Astrocyte (in vitro differentiated cells and primary cell): ENCODE data around the gene C1QL1. TPM values are rescaled to one million over a fixed set of nuclear protein-coding genes. Genes with fewer than 3 reads are reported as not detected.
"Not testable (repeated sequence)": the region's sequence is repeated elsewhere in the genome, so short reads cannot be mapped to it uniquely, and the experiment has no call there.

Experiments
- DNase-seq: peaks from one replicate; pipeline ENCODE4 v3.0.0-alpha.2; 2010; ENCODE audit warnings: low read depth
- FAIRE-seq: peaks from 2 replicates; lab custom pipeline; 2011; peaks lifted over from hg19 to GRCh38; lab: Jason Lieb, UNC
- H2AFZ ChIP-seq: 2 replicates; pipeline ENCODE4 v1.6.0; 2012; ENCODE audit warnings: low read depth, low read length, inconsistent platforms
- H3K27ac ChIP-seq: 2 replicates; pipeline ENCODE4 v1.5.1; 2011; ENCODE audit warnings: low read depth, low read length, inconsistent platforms
- H3K27me3 ChIP-seq: 2 replicates; pipeline ENCODE4 v1.6.0; 2011; ENCODE audit warnings: low read length, inconsistent platforms; ENCODE audit not compliant: insufficient read depth
- H3K36me3 ChIP-seq: 2 replicates; pipeline ENCODE4 v1.5.1; 2011; ENCODE audit warnings: low read length, inconsistent platforms; ENCODE audit not compliant: insufficient read depth
- H3K4me1 ChIP-seq: 2 replicates; pipeline ENCODE4 v1.5.1; 2011; ENCODE audit warnings: low read length, inconsistent platforms; ENCODE audit not compliant: insufficient read depth
- H3K4me2 ChIP-seq: 2 replicates; pipeline ENCODE4 v1.6.0; 2012; ENCODE audit warnings: low read length, inconsistent platforms
- H3K4me3 ChIP-seq: 2 replicates; pipeline ENCODE4 v1.5.1; 2011; ENCODE audit warnings: low read depth, mild to moderate bottlenecking, low read length, inconsistent platforms; ENCODE audit not compliant: insufficient read depth
- H3K79me2 ChIP-seq: 2 replicates; pipeline ENCODE4 v1.6.0; 2012; ENCODE audit warnings: mild to moderate bottlenecking, low read length, inconsistent platforms; ENCODE audit not compliant: insufficient read depth
- H3K9ac ChIP-seq: 2 replicates; pipeline ENCODE4 v1.6.0; 2012; ENCODE audit warnings: mild to moderate bottlenecking, low read length, inconsistent platforms
- H3K9me3 ChIP-seq: 2 replicates; pipeline ENCODE4 v1.5.1; 2012; ENCODE audit warnings: low read depth, mild to moderate bottlenecking, low read length, inconsistent platforms; ENCODE audit not compliant: insufficient read depth
- H4K20me1 ChIP-seq: 2 replicates; pipeline ENCODE4 v1.6.0; 2012; ENCODE audit warnings: low read length, inconsistent platforms; ENCODE audit not compliant: insufficient read depth
- H3K27ac Mint-ChIP-seq: one replicate; pipeline ENCODE4 v1.8.0; 2021; ENCODE audit warnings: mild to moderate bottlenecking, mixed read lengths; ENCODE audit not compliant: unreplicated experiment
- H3K27me3 Mint-ChIP-seq: one replicate; pipeline ENCODE4 v1.8.0; 2021; ENCODE audit warnings: low read depth, mixed read lengths; ENCODE audit not compliant: unreplicated experiment
- H3K36me3 Mint-ChIP-seq: one replicate; pipeline ENCODE4 v1.8.0; 2021; ENCODE audit warnings: low read depth, mixed read lengths; ENCODE audit not compliant: unreplicated experiment
- H3K4me1 Mint-ChIP-seq: one replicate; pipeline ENCODE4 v1.8.0; 2021; ENCODE audit warnings: low read depth, mixed read lengths; ENCODE audit not compliant: unreplicated experiment
- H3K4me3 Mint-ChIP-seq: one replicate; pipeline ENCODE4 v1.8.0; 2021; ENCODE audit warnings: mild to moderate bottlenecking, moderate library complexity, mixed read lengths; ENCODE audit not compliant: unreplicated experiment
- H3K9me3 Mint-ChIP-seq: one replicate; pipeline ENCODE4 v1.8.0; 2021; ENCODE audit warnings: mild to moderate bottlenecking, mixed read lengths; ENCODE audit not compliant: unreplicated experiment
- CTCF ChIP-seq: IDR thresholded peaks from 2 replicates; pipeline ENCODE4 v1.5.1; 2011; ENCODE audit warnings: low read depth, mild to moderate bottlenecking, inconsistent platforms, low read length, moderate library complexity; ENCODE audit not compliant: insufficient read depth
- EZH2 ChIP-seq: IDR thresholded peaks from 2 replicates; pipeline ENCODE4 v1.6.1; 2012; ENCODE audit warnings: mild to moderate bottlenecking, low read length, inconsistent platforms; ENCODE audit not compliant: insufficient read depth
- total RNA-seq: library from RNA; stranded (reverse); gene quantifications from 2 replicates; pipeline ENCODE4 v1.2.1, GENCODE V29; 2021

C1QL1 gene
- total RNA-seq, 1 donor from 2014 or later: not detected

- FAIRE-seq (no peak), DNase-seq (peak; percentile 89)
- Histone ChIP-seq H3K79me2 (peaks cover 49% of the 10 kb centered on the region), H3K4me3 (peak within 1 kb of the TSS; percentile 84), H3K9ac (peak within 1 kb of the TSS; percentile 81), H3K27ac (peak within 1 kb of the TSS; percentile 67), H4K20me1 (peaks cover 2% of the 10 kb centered on the region), H3K9me3 (no peaks in the 10 kb centered on the region), H2AFZ (peak within 1 kb of the TSS; percentile 86), H3K4me2 (peak within 1 kb of the TSS; percentile 91), H3K27me3 (no peaks in the 10 kb centered on the region), H3K36me3 (no peaks in the 10 kb centered on the region), H3K4me1 (peaks cover 4% of the 10 kb centered on the region)
- H3K4me1 Mint-ChIP-seq: no peaks in the 10 kb centered on the region
- peak within 1 kb of the TSS; percentile 91 for H3K4me3 Mint-ChIP-seq
- H3K36me3 Mint-ChIP-seq: no peaks in the 10 kb centered on the region
- H3K27ac Mint-ChIP-seq: peak within 1 kb of the TSS; percentile 88
- peaks cover 4% of the 10 kb centered on the region for H3K27me3 Mint-ChIP-seq
- no peaks in the 10 kb centered on the region for H3K9me3 Mint-ChIP-seq
- TF ChIP-seq EZH2 (no peak), CTCF (no peak)
Observed at GRCh38 chr17:44947461-44948314, 20.4 kb downstream of the C1QL1 start, which contains the start of gene KIF18B. TSS of gene KIF18B (minus strand) at chr17:44947773. CDS start at chr17:44936344, 11,429 bp downstream.

DNA sequence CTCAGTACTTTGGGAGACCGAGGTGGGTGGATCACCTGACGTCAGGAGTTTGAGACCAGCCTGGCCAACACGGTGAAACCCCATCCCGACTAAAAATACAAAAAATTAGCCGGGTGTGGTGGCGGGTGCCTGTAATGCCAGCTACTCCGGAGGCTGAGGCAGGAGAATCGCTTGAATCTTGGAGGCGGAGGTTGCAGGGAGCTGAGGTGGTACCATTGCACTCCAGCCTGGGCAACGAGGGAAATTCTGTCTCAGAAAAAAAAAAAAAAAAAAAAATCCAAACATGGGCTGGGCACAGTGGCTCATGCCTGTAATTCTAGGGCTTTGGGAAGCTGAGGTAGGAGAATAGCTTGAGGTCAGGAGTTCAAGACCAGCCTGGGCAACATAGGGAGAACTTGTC lies 22.5 kb downstream of the C1QL1 start:
- not testable (repeated sequence) for H3K9ac ChIP-seq, H3K27ac Mint-ChIP-seq, H4K20me1 ChIP-seq, H2AFZ ChIP-seq, H3K36me3 ChIP-seq, H3K27me3 Mint-ChIP-seq, DNase-seq, H3K4me3 Mint-ChIP-seq, H3K4me3 ChIP-seq, FAIRE-seq, H3K36me3 Mint-ChIP-seq, H3K27ac ChIP-seq, H3K27me3 ChIP-seq, H3K9me3 ChIP-seq, H3K9me3 Mint-ChIP-seq, H3K4me1 Mint-ChIP-seq
- peaks cover 11% of the 10 kb centered on the region for H3K4me1 ChIP-seq
- H3K4me2 ChIP-seq: peak overlapping the region; percentile 30
- H3K79me2 ChIP-seq: peaks cover 70% of the 10 kb centered on the region

DNA sequence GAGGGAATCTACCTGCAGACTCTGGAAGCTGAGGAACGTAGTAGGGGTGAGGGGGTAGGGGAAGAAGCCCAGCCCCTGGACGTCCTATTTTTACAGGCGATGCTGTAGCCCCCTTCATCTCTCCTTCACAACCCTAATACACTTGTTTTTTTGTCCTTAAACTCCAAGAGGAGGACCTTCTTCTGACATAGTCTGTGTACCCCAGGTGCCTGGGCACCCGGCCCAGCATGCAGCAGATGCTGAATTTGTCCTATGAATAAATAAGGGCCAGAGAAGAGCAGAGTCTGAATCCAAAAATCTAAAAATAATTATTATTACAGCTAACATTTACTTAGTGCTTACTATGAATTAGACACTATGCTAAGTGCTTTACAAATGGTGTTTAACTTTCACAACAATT lies 25.6 kb downstream of the C1QL1 start:
- no peak overlapping the region for H2AFZ ChIP-seq
- H3K36me3 ChIP-seq: no peaks in the 10 kb centered on the region
- peaks cover 5% of the 10 kb centered on the region for H3K9me3 Mint-ChIP-seq
- H3K27me3 ChIP-seq: no peaks in the 10 kb centered on the region
- FAIRE-seq: no peak
- no peaks in the 10 kb centered on the region for H3K9me3 ChIP-seq
- H3K27ac ChIP-seq: no peak overlapping the region
- peaks cover 99% of the 10 kb centered on the region for H3K79me2 ChIP-seq
- H3K4me1 ChIP-seq: peaks cover 11% of the 10 kb centered on the region
- H3K4me3 Mint-ChIP-seq: no peak overlapping the region
- peaks cover 2% of the 10 kb centered on the region for H3K4me1 Mint-ChIP-seq
- TF ChIP-seq CTCF (no peak), EZH2 (no peak)
- H3K27me3 Mint-ChIP-seq: no peaks in the 10 kb centered on the region
- no peak overlapping the region for H3K4me2 ChIP-seq
- H3K27ac Mint-ChIP-seq: no peak overlapping the region
- no peak overlapping the region for H3K4me3 ChIP-seq
- H3K36me3 Mint-ChIP-seq: no peaks in the 10 kb centered on the region
- no peak for DNase-seq
- peaks cover 3% of the 10 kb centered on the region for H4K20me1 ChIP-seq
- H3K9ac ChIP-seq: no peak overlapping the region
